ENCODE data around the gene DNAH10. TPM values are rescaled to one million over a fixed set of nuclear protein-coding genes. Genes with fewer than 3 reads are reported as not detected.

DNAH10 gene
- total RNA-seq, 1 experiment from 2014 or later, result 0.05 TPM

GRCh38 chr12:123928897-123929296, 166.8 kb downstream of the DNAH10 start:
- no peak for DNase-seq (ENCODE audit: extremely low read depth, low read depth)

GRCh38 chr12:123929946-123930583, 168.0 kb downstream of the DNAH10 start:
- no peak for DNase-seq (ENCODE audit: extremely low read depth, low read depth)

- no peak for DNase-seq (ENCODE audit: extremely low read depth, low read depth)
Observed at GRCh38 chr12:123931686-123932321, 169.7 kb downstream of the DNAH10 start.

GRCh38 chr12:123933214-123933613, 171.1 kb downstream of the DNAH10 start:
- DNase-seq (ENCODE audit: extremely low read depth, low read depth), result no peak

- DNase-seq (ENCODE audit: extremely low read depth, low read depth), result no peak
Observed at GRCh38 chr12:123934016-123934620, 172.0 kb downstream of the DNAH10 start.

- no peak for DNase-seq (ENCODE audit: extremely low read depth, low read depth)
Observed at GRCh38 chr12:123934829-123935228, 172.7 kb downstream of the DNAH10 start.

GRCh38 chr12:123935956-123936355, 173.9 kb downstream of the DNAH10 start:
- DNase-seq (ENCODE audit: extremely low read depth, low read depth), result no peak

GRCh38 chr12:123936471-123936870, 174.4 kb downstream of the DNAH10 start:
- DNase-seq (ENCODE audit: extremely low read depth, low read depth), result no peak

GRCh38 chr12:123936956-123937706, 175.0 kb downstream of the DNAH10 start:
- DNase-seq (ENCODE audit: extremely low read depth, low read depth), result no peak

- DNase-seq (ENCODE audit: extremely low read depth, low read depth), result no peak
Observed at GRCh38 chr12:123937707-123938591, 175.8 kb downstream of the DNAH10 start.

GRCh38 chr12:123938679-123939480, 176.8 kb downstream of the DNAH10 start:
- DNase-seq (ENCODE audit: extremely low read depth, low read depth), result no peak

GRCh38 chr12:123939716-123940626, 177.9 kb downstream of the DNAH10 start:
- DNase-seq (ENCODE audit: extremely low read depth, low read depth), result no peak

GRCh38 chr12:123940627-123940966, 178.5 kb downstream of the DNAH10 start:
- DNase-seq (ENCODE audit: extremely low read depth, low read depth), result no peak

GRCh38 chr12:123941000-123941399, 178.9 kb downstream of the DNAH10 start:
- DNase-seq (ENCODE audit: extremely low read depth, low read depth), result no peak

- no peak for DNase-seq (ENCODE audit: extremely low read depth, low read depth)
Observed at GRCh38 chr12:123941624-123942237, 179.6 kb downstream of the DNAH10 start.

- no peak for DNase-seq (ENCODE audit: extremely low read depth, low read depth)
Observed at GRCh38 chr12:123942238-123942653, 180.1 kb downstream of the DNAH10 start.

GRCh38 chr12:123942911-123943648, 181.0 kb downstream of the DNAH10 start:
- DNase-seq (ENCODE audit: extremely low read depth, low read depth), result no peak
